ENCODE data around the gene SH3PXD2A.

GRCh38 chr10:103829838-103830465 is 25.4 kb downstream of the SH3PXD2A start:
- TF ChIP-seq POLR2AphosphoS5 (IDR thresholded peaks at IDR 0.05; ENCODE audit: insufficient read depth in 1 of 2, low read depth in 1 of 2), result no peak
- no peak for TF ChIP-seq CTCF (IDR thresholded peaks at IDR 0.05)
- no peak for TF ChIP-seq POLR2A (IDR thresholded peaks at IDR 0.05)
